ENCODE data around the gene HMGN4. TPM values are rescaled to one million over a fixed set of nuclear protein-coding genes. Genes with fewer than 3 reads are reported as not detected.

HMGN4 gene
- total RNA-seq, 1 donor from 2014 or later = 42.9 TPM

DNA sequence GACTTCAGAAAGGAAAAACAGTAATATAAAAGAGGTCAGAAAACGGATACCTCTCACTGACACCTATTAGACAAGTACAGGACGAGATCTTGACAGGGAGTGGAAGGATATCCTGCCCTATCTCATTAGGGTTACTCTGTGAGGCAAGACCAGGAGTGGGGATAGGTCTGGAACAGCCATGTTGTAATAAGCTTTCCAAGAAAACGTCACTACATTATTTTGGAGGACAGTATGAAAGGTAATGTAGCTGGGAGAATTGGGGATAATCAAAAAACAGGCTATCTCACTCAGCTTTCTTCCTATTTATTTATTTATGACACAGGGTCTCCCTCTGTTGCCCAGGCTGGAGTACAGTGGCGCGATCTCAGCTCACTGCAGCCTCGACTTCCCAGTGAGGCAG is 25.3 kb downstream of the HMGN4 start:
- H3K27me3 ChIP-seq (ENCODE audit: low read depth) = no peaks in the 10 kb centered on the region
- TF ChIP-seq CTCF (IDR thresholded peaks at IDR 0.05) = no peak
- H3K36me3 ChIP-seq = no peaks in the 10 kb centered on the region
- no peak for ATAC-seq
- intact Hi-C loops (cut with DNase I) = no loop called here
- no peak overlapping the region for H3K27ac ChIP-seq
- no peaks in the 10 kb centered on the region for H3K4me1 ChIP-seq
- no peaks in the 10 kb centered on the region for H3K9me3 ChIP-seq
- no peak overlapping the region for H3K4me3 ChIP-seq
- no peak for DNase-seq

- intact Hi-C loops (cut with DNase I) = no loop called here
- ATAC-seq = peak; percentile 86 to 88
- Histone ChIP-seq H3K27ac (peak overlapping the region; percentile 32), H3K9me3 (no peaks in the 10 kb centered on the region), H3K4me1 (peaks cover 8% of the 10 kb centered on the region), H3K27me3 (ENCODE audit: low read depth) (no peaks in the 10 kb centered on the region), H3K4me3 (peak overlapping the region; percentile 58), H3K36me3 (no peaks in the 10 kb centered on the region)
- peak; percentile 86 for DNase-seq
- peak; percentile 14 for TF ChIP-seq CTCF (IDR thresholded peaks at IDR 0.05)
These were observed 30.7 kb downstream of the HMGN4 start for GRCh38 chr6:26568601-26569432.

DNA sequence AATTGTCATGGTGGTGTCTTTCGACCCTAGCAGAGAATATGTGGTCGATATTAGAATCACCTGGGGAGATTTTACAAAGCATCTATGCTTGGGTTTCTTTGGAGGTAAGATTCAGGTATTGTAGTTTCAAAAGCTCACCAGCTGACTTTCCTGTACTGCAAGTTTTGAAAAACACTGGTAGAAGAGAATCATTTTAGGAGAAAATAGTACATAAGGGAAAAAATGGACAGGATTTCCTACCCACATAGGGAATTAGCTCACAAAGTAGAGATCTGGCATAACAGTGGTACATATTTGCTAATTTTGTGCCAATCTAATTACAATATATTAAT is 31.2 kb downstream of the HMGN4 start:
- Histone ChIP-seq H3K9me3 (no peaks in the 10 kb centered on the region), H3K27me3 (ENCODE audit: low read depth) (no peaks in the 10 kb centered on the region), H3K36me3 (no peaks in the 10 kb centered on the region), H3K4me3 (peak overlapping the region; percentile 58), H3K27ac (peak overlapping the region; percentile 32), H3K4me1 (peaks cover 8% of the 10 kb centered on the region)
- TF ChIP-seq CTCF (IDR thresholded peaks at IDR 0.05) = no peak
- DNase-seq (no peak), ATAC-seq (no peak)
- intact Hi-C loops (cut with DNase I) = no loop called here

DNA sequence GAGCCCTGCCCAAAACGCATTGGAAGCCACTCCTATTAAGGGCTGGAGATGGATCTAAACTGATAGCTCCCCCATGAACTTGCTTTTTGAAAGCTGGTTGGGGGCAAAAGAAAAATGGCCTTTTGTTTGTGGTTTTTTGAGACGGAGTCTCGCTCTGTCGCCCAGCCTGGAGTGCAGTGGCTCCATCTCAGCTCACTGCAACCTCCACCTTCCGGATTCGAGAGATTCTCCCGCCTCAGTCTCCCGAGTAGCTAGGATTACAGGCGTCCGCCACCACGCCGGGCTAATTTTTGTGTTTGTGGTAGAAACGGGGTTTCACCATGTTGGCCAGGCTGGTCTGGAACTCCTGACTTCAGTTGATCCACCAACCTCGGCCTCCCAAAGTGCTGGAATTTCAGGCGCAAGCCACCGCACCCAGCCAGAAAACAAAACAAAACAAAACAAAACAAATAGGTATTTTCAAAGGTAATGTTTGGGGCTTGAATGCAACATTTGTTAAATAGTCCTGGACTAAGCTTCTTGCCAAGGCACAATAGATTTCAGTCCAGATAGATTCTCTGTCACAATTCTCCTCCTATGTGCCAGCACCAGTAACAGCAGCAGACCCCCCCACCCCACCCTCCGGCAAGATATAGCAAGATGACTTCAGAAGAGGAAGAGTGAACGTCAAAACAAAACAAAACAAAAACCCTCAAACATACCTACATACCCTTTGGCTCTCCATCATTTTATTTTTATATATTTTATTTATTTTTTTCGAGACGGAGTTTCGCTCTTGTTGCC is 32.1 kb downstream of the HMGN4 start:
- H3K4me3 ChIP-seq = no peak overlapping the region
- no peak for TF ChIP-seq CTCF (IDR thresholded peaks at IDR 0.05)
- H3K27me3 ChIP-seq (ENCODE audit: low read depth) = no peaks in the 10 kb centered on the region
- intact Hi-C loops (cut with DNase I) = loop anchor here (10.0 kb wide), 1 partner anchor 255 kb away; no protein-coding TSS in a partner anchor
- no peaks in the 10 kb centered on the region for H3K36me3 ChIP-seq
- DNase-seq (no peak), ATAC-seq (no peak)
- no peak overlapping the region for H3K27ac ChIP-seq
- no peaks in the 10 kb centered on the region for H3K9me3 ChIP-seq
- peaks cover 8% of the 10 kb centered on the region for H3K4me1 ChIP-seq

DNA sequence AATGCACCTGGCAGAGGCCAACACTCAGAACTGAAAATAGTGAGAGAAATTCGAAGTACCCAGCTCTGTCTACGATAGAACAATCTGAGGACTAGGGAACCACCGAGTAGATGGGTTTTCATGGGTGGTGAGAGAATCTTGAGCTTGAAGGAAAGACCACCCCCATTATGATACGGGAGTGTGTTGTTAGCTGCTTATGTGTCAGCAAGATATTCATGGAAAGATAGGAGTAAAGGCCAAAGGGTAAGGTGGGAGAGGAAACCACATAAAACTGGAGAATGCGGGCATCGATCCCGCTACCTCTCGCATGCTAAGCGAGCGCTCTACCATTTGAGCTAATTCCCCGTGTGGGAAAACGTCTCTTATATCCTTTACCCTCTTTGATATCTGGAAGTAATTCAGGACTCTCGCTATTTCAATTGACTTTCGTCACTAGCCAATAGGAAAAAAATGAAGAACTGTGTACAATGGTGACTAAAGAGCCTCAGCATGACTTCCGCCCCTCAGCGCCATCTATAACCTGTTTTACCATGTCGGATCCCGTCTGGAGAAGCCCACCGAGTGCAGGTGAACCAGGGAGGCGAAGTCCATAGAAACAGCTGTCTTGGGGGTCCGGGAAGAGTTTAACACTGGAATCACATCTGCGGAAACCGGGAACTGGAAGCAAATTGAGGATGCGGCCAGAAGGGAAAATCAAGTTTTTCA is 33.6 kb downstream of the HMGN4 start:
- Histone ChIP-seq H3K4me3 (peak overlapping the region; percentile 59), H3K36me3 (no peaks in the 10 kb centered on the region), H3K4me1 (peaks cover 8% of the 10 kb centered on the region), H3K9me3 (no peaks in the 10 kb centered on the region), H3K27me3 (ENCODE audit: low read depth) (no peaks in the 10 kb centered on the region), H3K27ac (peak overlapping the region; percentile 74)
- DNase-seq (no peak), ATAC-seq (peak; percentile 78 to 85)
- intact Hi-C loops (cut with DNase I) = loop anchor here (10.0 kb wide), 1 partner anchor 257 kb away; no protein-coding TSS in a partner anchor
- TF ChIP-seq CTCF (IDR thresholded peaks at IDR 0.05) = no peak

Measured in lower lobe of right lung (tissue), 2 donors.